Neural cell (in vitro differentiated cells): Measurements from ENCODE around the gene OR2AG1. TPM values are rescaled to one million over a fixed set of nuclear protein-coding genes. Genes with fewer than 3 reads are reported as not detected.

ENCODE experiments used
- H2AFZ ChIP-seq: fragments of 200-600, 300-800 bp; sonication (generic), shearing (Covaris generic); 2 replicates; pipeline ENCODE4 v1.6.0; 2014; ENCODE audit warnings: low read depth, mild to moderate bottlenecking, antibody characterized with exemption, low read length, moderate library complexity
- H3F3A ChIP-seq: fragments of 200-600 bp; shearing (Covaris generic); 2 replicates; pipeline ENCODE4 v1.6.1; 2016; ENCODE audit warnings: mild to moderate bottlenecking, moderate library complexity, mixed read lengths, antibody characterized with exemption, low read length; ENCODE audit not compliant: insufficient read depth, poor library complexity, severe bottlenecking
- H3K27ac ChIP-seq: fragments of 200-600, 300-800 bp; sonication (generic), shearing (Covaris generic); 2 replicates; pipeline ENCODE4 v1.5.1; 2014; ENCODE audit warnings: mild to moderate bottlenecking, low read length, moderate library complexity
- H3K27me3 ChIP-seq: fragments of 300-800, 200-600 bp; sonication (generic), shearing (Covaris generic); 2 replicates; pipeline ENCODE4 v1.6.0; 2014; ENCODE audit warnings: mild to moderate bottlenecking, low read depth, low read length, moderate library complexity; ENCODE audit not compliant: insufficient read depth
- H3K36me3 ChIP-seq: fragments of 300-800, 200-600 bp; sonication (generic), shearing (Covaris generic); 2 replicates; pipeline ENCODE4 v1.5.1; 2014; ENCODE audit warnings: mild to moderate bottlenecking, antibody characterized with exemption, low read length, moderate library complexity; ENCODE audit not compliant: insufficient read depth
- H3K4me2 ChIP-seq: fragments of 300-800, 200-600 bp; sonication (generic), shearing (Covaris generic); 2 replicates; pipeline ENCODE4 v1.6.0; 2014; ENCODE audit warnings: mild to moderate bottlenecking, low read length
- H3K4me3 ChIP-seq: fragments of 300-800, 200-600 bp; sonication (generic), shearing (Covaris generic); 2 replicates; pipeline ENCODE4 v1.5.1; 2014; ENCODE audit warnings: mild to moderate bottlenecking, low read length, moderate library complexity
- H3K79me2 ChIP-seq: fragments of 200-600 bp; shearing (Covaris generic); replicated peaks from 2 replicates; pipeline ENCODE4 v1.6.0; 2014; ENCODE audit warnings: mild to moderate bottlenecking, low read length, moderate library complexity; ENCODE audit not compliant: insufficient read depth
- H3K9ac ChIP-seq: fragments of 300-800, 200-600 bp; sonication (generic), shearing (Covaris generic); 2 replicates; pipeline ENCODE4 v1.6.1; 2016; ENCODE audit warnings: mild to moderate bottlenecking, low read length, mixed read lengths
- H3K9me2 ChIP-seq: fragments of 200-600 bp; shearing (Covaris generic); 2 replicates; pipeline ENCODE4 v1.6.1; 2016; ENCODE audit warnings: mild to moderate bottlenecking, low read length, mixed read lengths; ENCODE audit not compliant: insufficient read depth
- H3K9me3 ChIP-seq: fragments of 200-600, 300-800 bp; sonication (generic), shearing (Covaris generic); 2 replicates; pipeline ENCODE4 v1.6.1; 2016; ENCODE audit warnings: mild to moderate bottlenecking, mixed run types, low read length, moderate library complexity, mixed read lengths
- H4K20me1 ChIP-seq: fragments of 200-600 bp; shearing (Covaris generic); 2 replicates; pipeline ENCODE4 v1.6.1; 2016; ENCODE audit warnings: mild to moderate bottlenecking, mixed run types; ENCODE audit not compliant: insufficient read depth
- EP300 ChIP-seq: fragments of 450-650 bp; conservative IDR thresholded peaks from 2 replicates; pipeline ENCODE4 v1.6.1; 2014; ENCODE audit warnings: antibody characterized with exemption, mild to moderate bottlenecking, moderate library complexity; ENCODE audit not compliant: poor library complexity, severe bottlenecking
- EZH2 ChIP-seq: fragments of 200-600, 300-800 bp; shearing (Covaris generic), sonication (generic); IDR thresholded peaks from 2 replicates; pipeline ENCODE4 v1.6.1; 2014; ENCODE audit warnings: antibody characterized with exemption, low read length, borderline replicate concordance, mild to moderate bottlenecking; ENCODE audit not compliant: insufficient read depth, poor library complexity, severe bottlenecking
- MXI1 ChIP-seq: fragments of 450-650 bp; conservative IDR thresholded peaks from 2 replicates; pipeline ENCODE4 v1.6.1; 2014; ENCODE audit warnings: antibody characterized with exemption, mild to moderate bottlenecking; ENCODE audit not compliant: poor library complexity, severe bottlenecking
- POLR2AphosphoS5 ChIP-seq: IDR thresholded peaks from 2 replicates; pipeline ENCODE4 v1.6.1; 2012
- RAD21 ChIP-seq: fragments of 450-650 bp; conservative IDR thresholded peaks from 2 replicates; pipeline ENCODE4 v1.6.1; 2014; ENCODE audit warnings: antibody characterized with exemption, mild to moderate bottlenecking, moderate library complexity
- SMC3 ChIP-seq: fragments of 450-650 bp; conservative IDR thresholded peaks from 2 replicates; pipeline ENCODE4 v1.6.1; 2014; ENCODE audit warnings: antibody characterized with exemption, mild to moderate bottlenecking, moderate library complexity; ENCODE audit not compliant: poor library complexity
- TAF1 ChIP-seq: IDR thresholded peaks from 2 replicates; pipeline ENCODE4 v1.6.1; 2012; ENCODE audit warnings: low read depth
- polyA plus RNA-seq: library from polyadenylated mRNA; depleted of rRNA; stranded (reverse); fragments of >200 nt; gene quantifications from 2 replicates; pipeline ENCODE4 v1.2.3, GENCODE V29; 2014
- TF ChIP-seq, protein P1 (sequence below): fragments of 450-650 bp; IDR thresholded peaks from 2 replicates; pipeline ENCODE4 v1.5.1; 2014; ENCODE audit warnings: antibody characterized with exemption, mild to moderate bottlenecking, moderate library complexity; ENCODE audit not compliant: poor library complexity, severe bottlenecking

OR2AG1 gene
- polyA plus RNA-seq, 1 donor from 2014 or later: not detected

DNA sequence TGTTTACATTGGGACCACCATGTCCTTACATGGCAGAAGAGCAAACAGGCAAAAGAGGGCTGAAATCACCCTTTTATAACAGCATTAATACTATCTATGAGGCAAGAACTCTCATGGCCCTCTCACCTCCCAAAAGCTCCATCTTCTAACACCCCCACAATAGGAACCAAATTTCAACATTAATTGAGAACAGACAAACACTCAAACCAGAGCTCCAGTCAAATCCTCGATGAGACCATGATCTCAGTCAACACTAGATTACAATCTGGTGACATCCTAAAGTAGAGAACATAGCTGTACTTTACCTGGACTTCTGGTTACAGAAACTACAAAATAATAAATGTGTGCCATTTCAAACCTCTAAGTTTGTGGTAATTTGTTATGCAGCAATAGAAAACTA is 36.2 kb upstream of the OR2AG1 start:
- no peak overlapping the region for H3K9ac ChIP-seq
- no peaks in the 10 kb centered on the region for H3K79me2 ChIP-seq
- H3K27me3 ChIP-seq: no peaks in the 10 kb centered on the region
- no peaks in the 10 kb centered on the region for H3K36me3 ChIP-seq
- no peak overlapping the region for H2AFZ ChIP-seq
- H3K4me2 ChIP-seq: no peak overlapping the region
- H3K9me2 ChIP-seq: no peaks in the 10 kb centered on the region
- no peak overlapping the region for H3K27ac ChIP-seq
- no peaks in the 10 kb centered on the region for H3K9me3 ChIP-seq
- H4K20me1 ChIP-seq: no peaks in the 10 kb centered on the region
- TF ChIP-seq MXI1: no peak
- no peak for TF ChIP-seq POLR2AphosphoS5
- TF ChIP-seq EP300: no peak
- no peak for TF ChIP-seq RAD21
- no peak for TF ChIP-seq EZH2
- TF ChIP-seq, protein P1, sequence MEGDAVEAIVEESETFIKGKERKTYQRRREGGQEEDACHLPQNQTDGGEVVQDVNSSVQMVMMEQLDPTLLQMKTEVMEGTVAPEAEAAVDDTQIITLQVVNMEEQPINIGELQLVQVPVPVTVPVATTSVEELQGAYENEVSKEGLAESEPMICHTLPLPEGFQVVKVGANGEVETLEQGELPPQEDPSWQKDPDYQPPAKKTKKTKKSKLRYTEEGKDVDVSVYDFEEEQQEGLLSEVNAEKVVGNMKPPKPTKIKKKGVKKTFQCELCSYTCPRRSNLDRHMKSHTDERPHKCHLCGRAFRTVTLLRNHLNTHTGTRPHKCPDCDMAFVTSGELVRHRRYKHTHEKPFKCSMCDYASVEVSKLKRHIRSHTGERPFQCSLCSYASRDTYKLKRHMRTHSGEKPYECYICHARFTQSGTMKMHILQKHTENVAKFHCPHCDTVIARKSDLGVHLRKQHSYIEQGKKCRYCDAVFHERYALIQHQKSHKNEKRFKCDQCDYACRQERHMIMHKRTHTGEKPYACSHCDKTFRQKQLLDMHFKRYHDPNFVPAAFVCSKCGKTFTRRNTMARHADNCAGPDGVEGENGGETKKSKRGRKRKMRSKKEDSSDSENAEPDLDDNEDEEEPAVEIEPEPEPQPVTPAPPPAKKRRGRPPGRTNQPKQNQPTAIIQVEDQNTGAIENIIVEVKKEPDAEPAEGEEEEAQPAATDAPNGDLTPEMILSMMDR: no peak
- TF ChIP-seq TAF1: no peak
- no peak overlapping the region for H3K4me3 ChIP-seq
- no peaks in the 10 kb centered on the region for H3F3A ChIP-seq

DNA sequence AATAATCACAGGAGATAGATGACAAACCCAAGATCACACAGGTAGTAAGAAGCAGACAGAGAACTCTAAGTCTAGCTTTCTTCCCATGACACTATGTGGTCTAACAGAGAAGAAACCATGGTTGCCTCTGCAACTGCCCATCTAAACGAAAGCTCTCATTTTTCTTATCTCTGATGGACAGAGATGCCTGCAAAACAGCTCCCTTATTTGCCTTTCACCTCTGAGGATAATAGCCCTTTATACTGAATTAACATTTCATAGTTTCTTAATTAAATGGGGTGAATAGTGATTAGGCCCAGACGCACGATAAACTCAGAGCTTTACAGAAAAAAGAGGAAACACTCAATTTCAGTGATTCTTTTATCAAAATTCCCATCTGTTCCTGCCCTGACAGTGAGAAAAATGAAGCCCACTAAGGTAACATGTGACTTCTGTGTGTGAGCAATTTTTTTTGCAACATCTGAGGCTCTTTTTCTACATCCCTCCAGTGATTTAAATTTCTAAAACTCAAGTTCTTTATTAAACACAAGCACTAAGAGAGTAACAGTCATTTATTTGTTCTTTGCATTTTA is 35.6 kb upstream of the OR2AG1 start:
- TF ChIP-seq RAD21 (no peak), TAF1 (no peak), SMC3 (no peak)
- TF ChIP-seq, protein P1: no peak
- no peak overlapping the region for H3K4me2 ChIP-seq
- no peak overlapping the region for H2AFZ ChIP-seq

GRCh38 chr11:6755303-6755952 is 27.4 kb upstream of the OR2AG1 start:
- H3F3A ChIP-seq: no peaks in the 10 kb centered on the region
- H3K27ac ChIP-seq: no peak overlapping the region
- H3K4me3 ChIP-seq: no peak overlapping the region
- H3K9ac ChIP-seq: no peak overlapping the region
- no peak overlapping the region for H3K4me2 ChIP-seq
- no peaks in the 10 kb centered on the region for H3K79me2 ChIP-seq
- no peaks in the 10 kb centered on the region for H3K36me3 ChIP-seq
- no peak overlapping the region for H2AFZ ChIP-seq
- no peaks in the 10 kb centered on the region for H3K9me2 ChIP-seq
- H3K27me3 ChIP-seq: no peaks in the 10 kb centered on the region
- H3K9me3 ChIP-seq: no peaks in the 10 kb centered on the region
- TF ChIP-seq, protein P1: peak; percentile 79
- TF ChIP-seq EZH2: no peak
- TF ChIP-seq TAF1: no peak
- TF ChIP-seq RAD21: peak; percentile 38
- TF ChIP-seq SMC3: peak; percentile 55
- H4K20me1 ChIP-seq: no peaks in the 10 kb centered on the region

More for the DNA sequence above, 35.6 kb upstream of the OR2AG1 start:
- no peaks in the 10 kb centered on the region for H3K9me3 ChIP-seq
- no peaks in the 10 kb centered on the region for H3K36me3 ChIP-seq
- no peaks in the 10 kb centered on the region for H4K20me1 ChIP-seq
- no peak overlapping the region for H3K27ac ChIP-seq
- H3K79me2 ChIP-seq: no peaks in the 10 kb centered on the region
- H3F3A ChIP-seq: no peaks in the 10 kb centered on the region
- H3K4me3 ChIP-seq: no peak overlapping the region
- no peaks in the 10 kb centered on the region for H3K27me3 ChIP-seq
- no peaks in the 10 kb centered on the region for H3K9me2 ChIP-seq
- H3K9ac ChIP-seq: no peak overlapping the region
